NCI-H2196 treated with DMSO at 0.1 percent for 48 hours (cell line): Measurements from ENCODE around the gene BRK1.
A peak's percentile ranks its signal among the peaks of the same experiment; 100 is the strongest.
"Not testable (repeated sequence)": the region's sequence is repeated elsewhere in the genome, so short reads cannot be mapped to it uniquely, and the experiment has no call there.

Source experiments
- DNase-seq: peaks from one replicate; lab custom pipeline; 2025; ENCODE audit not compliant: unreplicated experiment; lab: John Stamatoyannopoulos, UW

Gene BRK1

DNA sequence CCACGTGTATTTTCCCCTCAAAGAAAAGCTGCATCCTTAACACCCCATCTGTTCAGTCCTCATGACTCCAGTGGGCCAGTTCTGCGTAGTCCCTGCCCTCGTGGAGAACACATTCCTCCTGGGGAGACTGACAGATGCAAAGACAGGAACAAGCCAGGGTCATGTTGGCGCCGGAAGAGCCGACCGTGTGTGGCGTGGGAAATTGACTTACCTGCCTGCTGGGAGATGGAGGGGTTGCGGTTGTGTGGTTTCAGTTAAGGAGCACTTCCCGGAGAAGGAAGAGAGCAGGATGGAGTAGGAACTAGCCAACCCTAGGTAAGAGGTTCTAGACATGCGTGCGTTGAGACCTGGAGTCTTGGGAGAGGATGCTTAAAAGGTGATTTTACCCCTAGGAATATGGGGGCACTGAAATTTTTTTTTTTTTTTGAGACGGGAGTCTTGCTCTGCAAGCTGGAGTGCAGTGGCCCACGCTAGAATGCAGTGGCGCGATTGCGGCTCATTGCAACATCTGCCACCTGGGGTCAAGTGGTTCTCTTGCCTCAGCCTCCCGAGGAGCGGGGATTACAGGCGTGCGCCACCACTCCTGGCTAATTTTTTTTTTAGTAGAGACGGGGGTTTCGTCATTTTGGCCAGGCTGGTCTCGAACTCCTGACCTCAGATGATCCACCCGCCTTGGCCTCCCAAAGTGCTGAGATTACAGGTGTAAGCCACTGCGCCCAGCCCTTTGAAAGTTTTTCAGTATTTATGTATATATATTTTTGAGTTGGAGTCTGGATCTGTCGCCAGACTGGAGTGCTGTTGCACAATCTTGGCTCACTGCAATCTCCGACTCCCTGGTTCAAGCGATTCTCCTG lies 27.5 kb downstream of the BRK1 start:
- no peak for DNase-seq

DNA sequence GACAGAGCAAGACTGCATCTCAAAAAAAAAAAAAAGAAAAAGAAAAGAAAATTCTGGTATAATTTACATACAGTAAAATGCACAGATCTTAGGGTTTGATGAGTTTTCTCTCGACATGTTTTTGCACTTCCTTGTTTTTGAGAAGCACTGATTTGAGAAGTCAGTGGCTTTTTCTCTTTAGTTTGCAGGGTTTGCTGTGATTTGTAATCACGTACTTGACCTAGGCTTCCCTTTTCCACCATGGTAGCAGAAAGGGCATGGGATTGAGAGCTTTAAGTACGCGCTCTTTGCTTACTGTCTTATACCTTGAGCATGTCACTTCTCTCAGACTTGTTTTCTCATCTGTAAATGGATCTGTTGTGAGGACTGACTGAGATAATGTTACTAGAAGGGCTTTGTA lies 30.2 kb downstream of the BRK1 start:
- DNase-seq, result no peak

DNA sequence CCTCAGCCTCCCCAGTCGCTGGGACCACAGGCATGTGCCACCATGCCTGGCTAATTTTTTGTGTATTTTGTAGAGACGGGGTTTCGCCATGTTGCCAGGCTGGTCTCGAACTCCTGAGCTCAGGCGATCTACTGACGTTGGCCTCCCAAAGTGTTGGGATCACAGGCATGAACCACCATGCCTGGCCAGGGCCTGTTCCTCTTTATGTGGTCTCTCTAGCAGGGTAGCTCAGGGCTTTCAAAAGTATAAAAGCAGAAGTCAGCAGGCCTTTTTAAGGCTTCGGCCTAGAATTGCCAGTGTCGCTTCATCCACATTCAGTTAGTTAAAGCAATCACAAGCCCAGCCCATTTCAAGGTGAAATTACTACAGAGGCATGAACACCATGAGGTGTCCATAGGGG lies 33.8 kb downstream of the BRK1 start:
- no peak for DNase-seq

DNA sequence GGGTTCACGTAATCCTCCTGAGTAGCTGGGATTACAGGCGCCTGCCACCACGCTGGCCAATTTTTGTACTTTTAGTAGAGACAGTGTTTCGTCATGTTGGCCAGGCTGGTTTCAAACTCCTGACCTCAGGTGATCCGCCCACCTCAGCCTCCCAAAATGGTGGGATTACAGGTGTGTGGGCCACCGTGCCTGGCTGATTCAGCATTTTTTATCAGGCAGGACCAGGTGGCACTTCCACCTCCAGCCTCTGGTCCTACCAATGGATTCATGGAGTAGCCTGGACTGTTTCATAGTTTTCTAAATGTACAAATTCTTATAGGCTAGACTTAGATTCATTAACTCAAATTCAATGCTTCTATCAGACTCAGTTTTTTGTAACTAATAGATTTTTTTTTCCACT lies 35.5 kb downstream of the BRK1 start:
- DNase-seq, result no peak

DNA sequence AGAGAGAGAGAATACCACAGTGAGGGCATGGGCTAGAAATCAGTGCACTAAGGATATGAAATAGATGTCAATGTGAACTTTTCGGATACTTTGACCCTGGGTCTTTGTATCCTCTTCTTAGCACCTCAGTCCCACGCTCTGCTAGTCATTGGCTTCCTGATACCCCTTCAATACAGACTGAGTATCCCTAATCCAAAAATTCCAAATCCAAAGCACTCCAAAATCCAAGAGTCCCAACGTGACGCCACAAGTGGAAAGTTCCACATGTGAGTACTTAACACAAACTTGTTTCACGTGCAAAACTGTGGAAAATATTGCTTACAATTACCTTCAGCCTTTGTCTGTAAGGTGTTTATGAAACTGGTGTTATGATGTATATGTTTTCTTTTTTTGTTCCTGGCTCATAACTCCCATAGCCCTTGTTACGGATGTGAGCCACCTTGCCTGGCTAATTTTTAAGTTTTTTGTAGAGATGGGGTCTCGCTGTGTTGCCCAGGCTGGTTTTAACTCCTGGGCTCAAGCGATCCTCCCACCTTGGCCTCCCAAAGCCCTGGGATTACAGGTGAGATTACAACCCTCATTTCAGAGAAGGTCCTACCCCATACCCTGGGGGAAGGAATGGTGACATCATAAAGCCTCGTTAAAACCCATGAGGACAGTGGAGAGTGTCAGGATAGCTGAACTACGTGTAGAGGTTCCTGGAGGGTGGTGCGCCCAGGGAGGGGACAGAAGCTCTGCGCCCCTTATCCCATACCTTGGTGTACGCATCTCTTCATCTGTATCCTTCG lies 39.1 kb downstream of the BRK1 start:
- no peak for DNase-seq

DNA sequence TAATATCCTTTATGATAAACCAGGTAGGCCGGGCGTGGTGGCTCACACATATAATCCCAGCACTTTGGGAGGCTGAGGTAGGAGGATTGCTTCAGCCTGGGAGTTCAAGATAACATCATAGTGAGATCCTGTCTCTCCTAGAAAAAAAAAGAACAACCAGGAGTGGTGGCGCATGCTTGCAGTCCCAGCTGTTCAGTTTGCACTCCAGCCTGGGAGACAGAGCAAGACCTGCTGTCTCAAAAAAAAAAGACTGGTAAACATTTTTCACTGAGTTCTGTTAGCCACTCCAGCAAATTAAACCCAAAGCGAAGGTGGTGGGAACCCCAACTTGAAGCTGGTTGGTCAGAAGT lies 39.6 kb downstream of the BRK1 start:
- no peak for DNase-seq

DNA sequence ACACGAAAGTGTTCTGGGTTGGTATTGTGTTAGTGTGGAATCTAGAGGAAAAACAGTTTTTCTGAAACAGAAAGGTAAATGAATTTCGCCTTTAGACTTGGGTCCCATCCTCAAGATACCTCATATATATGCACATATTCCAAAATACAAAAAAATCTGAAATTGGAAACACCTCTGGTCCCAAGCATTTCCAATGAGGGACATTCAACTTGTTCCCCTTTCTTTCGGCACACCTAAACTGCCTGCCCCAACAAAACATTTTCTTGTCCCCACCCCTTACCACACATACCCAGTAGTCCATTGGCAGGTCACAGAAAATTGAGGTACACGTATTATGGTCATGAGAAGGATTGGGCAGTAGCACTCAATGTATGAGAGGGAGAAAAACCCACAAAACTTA lies 40.2 kb downstream of the BRK1 start:
- DNase-seq, result no peak

DNA sequence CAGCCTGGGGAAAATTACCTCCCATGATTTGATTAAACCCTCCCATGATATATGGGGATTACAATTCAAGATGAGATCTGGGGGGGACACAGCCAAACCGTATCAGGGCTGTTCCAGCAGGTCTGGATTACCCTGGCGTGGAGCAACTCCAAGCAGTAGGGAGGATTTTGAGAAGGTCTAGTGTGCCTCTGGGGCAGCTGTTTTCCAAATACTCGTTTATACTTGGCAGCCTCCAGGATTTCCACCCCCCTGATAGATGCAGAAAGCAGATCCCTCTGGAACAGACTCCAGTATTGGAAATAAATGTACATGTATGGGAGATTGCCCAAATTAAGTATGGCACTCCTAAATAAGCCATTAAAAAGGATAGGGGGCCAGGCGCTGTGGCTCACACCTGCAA lies 41.6 kb downstream of the BRK1 start:
- DNase-seq, result no peak

DNA sequence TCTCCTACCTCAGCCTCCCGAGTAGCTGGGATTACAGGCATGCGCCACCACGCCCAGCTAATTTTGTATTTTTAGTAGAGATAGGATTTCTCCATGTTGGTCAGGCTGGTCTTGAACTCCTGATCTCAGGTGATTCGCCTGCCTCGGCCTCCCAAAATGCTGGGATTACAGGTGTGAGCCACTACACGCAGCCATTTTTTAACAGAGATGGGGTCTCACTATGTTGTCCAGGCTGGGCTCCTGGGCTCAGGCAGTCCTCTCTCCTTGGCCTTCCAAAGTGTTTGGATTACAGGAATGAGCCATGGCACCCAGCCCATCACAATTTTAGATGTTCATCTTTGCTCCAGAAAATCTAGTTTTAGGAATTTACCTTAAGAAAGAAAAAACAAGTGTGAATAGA lies 43.1 kb downstream of the BRK1 start:
- not testable (repeated sequence) for DNase-seq

DNA sequence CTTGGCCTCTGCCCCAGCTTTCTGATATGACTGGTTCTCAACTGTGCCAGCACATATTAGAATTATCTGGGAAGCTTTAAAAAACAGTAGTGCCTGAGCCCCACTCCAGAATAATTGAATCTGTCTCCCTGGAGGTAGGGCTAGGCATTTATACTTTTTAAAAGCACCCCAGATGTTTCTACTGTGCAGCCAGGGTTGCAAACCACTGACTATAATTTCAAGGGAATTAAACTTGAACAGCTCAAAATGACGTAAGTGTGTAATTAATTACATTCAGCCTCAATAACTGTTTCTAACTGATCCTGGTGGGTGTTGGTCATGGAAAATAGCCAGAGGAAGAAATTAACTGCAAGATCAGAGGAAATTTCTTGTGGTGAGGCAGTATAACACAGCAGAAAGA lies 44.9 kb downstream of the BRK1 start:
- no peak for DNase-seq

DNA sequence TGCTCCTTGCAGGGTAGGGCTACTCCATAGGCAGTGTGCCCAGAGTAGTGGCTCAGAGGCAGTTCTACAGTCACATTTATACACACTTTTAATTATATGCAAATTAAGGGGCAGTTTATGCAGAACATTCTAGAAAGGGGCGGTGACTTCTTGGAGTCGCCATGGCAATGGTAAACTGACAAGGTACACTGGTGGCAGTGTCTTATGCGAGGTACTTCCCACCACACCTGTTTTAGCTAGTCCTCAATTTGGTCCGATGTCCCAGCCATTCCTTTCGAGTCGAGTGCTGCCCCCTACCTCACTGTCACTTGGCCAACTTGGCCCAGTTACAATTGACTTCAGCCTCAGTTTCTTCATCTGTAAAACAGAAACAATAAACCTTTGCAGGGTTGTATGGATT lies 45.5 kb downstream of the BRK1 start:
- no peak for DNase-seq

DNA sequence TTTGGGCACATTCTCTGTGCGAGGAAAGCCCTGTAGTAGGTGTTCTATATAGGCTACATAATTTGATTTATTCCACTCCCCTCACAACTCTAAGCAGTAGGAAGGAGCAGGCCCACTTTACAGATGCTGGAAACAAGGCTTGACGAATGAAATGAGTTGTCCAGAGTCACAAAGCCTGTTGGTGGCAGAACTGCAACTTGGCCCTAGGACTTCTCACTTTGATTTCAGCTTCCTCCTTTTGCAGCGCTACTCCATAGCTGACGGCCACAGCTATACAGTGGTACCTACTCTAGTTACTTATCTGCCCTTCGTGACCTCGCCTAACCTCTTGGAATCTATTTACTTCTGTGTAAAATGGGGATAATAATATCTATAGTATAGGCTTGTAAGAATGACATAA lies 46.7 kb downstream of the BRK1 start:
- DNase-seq, result no peak

DNA sequence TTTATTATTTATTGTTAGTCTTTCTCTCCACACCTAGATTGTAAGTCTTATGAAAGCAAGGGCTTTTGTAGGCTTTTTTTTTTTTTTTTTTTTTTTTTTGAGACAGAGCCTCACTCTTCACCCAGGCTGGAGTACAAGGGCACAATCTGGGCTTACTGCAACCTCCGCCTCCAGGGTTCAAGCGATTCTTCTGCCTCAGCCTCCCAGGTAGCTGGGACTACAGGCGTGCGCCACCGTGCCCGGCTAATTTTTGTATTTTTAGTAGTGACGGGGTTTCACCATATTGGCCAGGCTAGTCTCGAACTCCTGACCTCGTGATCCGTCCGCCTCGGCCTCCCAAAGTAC lies 48.7 kb downstream of the BRK1 start:
- not testable (repeated sequence) for DNase-seq

DNA sequence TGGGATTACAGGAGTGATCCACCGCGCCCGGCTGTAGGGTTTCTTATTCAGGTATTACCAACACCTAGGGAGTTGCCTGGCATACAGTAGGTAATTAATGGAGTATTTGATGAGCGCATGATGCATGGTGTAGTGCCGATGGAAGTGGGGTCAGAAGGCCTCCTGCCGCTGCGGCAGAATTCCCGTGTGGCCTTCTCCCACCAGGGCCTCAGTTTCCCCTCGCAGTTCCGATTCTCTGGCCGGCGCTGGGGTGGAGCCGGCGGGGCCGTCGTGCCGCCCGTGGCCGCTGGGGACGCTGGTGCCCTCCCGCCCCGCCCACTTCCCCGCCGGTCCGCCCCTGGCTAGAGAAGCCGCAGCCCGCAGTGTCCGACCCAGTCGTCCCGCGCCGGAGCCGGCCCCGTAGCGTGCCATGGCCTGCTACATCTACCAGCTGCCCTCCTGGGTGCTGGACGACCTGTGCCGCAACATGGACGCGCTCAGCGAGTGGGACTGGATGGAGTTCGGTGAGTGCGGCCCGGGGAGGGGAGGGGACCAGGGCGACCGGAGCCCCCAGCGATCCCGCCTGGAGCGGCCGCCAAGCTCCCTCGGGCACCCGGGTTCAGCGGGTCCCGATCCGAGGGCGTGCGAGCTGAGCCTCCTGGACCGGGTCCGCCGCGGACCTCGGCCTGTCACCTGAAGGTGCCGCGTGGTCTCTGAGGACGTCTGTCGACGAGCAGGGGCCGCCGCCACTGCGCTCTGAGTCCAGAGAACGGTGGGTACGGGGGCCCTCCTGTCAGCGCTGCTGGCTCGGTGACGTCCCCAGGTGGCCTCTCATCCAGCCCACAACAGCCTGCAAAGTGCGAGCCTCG lies 49.3 kb downstream of the BRK1 start, which contains the start of gene IRAK2:
Gene IRAK2 (plus strand): TSS at position 374 of the 848 bp plus-strand sequence. CDS start 36 bp downstream, at position 410.
- DNase-seq, result peak; percentile 15

DNA sequence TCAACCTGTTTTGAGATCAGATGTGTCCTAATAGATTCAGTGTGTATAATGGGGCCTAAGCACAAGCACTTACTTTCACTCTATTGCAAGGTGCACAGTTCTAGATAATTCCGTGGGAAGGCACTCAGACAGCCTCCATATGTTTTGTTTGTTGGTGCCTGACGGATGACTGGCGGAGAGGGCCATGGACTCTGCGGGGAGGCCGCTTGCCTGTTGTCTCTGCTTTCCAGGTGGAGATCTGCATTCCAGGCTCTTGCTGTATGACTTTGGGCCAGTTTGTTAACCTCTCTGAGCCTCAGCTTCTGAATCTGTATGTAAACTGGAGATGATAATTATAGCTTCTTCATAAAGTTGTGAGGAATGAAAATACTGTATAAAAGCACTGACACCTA lies 50.7 kb downstream of the BRK1 start:
- DNase-seq, result no peak

DNA sequence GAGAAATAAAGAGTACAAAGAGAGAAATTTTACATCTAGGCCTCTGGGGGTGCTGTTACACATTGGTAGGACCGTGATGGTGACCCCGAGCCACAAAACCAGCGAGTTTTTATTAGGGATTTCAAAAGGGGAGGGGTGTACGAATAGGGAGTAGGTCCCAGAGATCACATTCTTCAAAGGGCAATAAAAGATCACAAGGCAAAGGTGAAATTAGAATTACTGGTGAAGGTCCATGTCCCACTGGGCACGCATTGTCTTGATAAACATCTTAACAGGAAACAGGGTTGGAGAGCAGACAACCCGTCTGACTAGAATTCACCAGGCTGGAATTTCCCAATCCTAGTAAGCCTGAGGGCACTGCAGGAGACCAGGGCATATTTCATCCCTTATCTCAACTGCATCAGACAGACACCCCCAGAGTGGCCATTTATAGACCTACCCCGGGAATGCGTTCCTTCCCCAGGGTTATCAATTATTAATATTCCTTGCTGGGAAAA lies 53.6 kb downstream of the BRK1 start:
- DNase-seq, result no peak

DNA sequence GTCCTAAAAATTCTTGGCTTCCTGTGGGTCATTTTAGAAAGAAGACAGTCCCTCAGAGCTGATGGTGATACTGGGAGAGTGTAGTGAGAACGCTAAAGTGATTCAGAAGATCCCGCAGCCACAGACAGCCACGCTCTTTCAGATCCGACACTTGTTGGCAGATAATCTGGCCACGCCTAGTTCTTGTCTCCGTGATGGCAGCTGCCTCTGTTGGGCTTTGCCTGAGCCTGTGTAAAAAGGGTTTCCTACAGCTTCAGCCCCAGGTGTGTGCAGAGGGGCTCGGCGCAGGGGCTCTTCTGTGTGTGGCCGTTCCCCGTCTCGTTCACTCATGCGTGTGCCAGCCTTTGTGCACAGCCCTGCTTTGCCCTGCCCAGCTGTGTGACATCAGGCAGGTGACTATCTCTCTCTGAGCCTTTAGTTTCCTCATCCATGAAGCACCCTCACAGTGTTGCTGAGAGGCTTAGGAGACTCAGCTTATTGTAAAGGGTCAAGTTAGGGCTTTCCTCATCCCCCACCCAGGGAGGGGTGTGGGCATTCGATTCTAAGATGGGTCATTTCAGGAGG lies 55.5 kb downstream of the BRK1 start:
- DNase-seq, result no peak

DNA sequence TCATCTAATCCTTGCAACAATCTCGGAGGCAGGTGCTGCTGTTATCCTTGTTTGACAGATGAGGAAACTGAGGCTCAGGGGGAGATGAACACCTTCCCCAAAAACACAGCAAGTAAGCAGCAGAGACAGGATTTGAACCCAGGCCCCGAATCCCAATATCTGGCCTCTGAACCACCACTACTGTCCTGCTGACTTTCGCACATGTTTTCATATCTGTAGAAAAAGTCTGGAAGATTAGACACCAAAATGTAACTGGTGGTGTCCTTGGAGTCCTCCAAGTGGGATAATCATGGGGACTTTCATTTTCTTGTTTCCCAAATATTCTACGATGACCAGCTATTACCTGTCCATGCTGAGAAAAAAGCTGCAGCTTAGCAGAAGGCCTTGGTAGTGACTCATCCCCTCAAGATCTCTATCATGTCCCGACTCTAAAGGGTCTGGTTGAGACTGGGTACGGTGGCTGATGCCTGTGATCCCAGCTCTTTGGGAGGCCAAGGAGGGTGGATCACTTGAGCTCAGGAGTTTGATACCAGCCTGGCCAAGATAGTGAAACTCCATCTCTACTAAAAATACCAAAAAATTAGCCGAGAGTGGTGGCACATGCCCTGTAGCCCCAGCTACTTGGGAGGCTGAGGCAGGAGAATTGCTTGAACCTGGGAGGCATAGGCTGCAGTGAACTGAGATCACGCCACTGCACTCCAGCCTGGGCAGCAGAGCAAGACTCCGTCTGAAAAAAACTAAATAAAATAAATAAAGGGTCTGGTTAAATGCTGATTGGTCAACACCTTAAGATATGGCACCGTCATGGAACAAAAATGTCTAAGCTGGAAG lies 57.8 kb downstream of the BRK1 start:
- DNase-seq, result no peak

DNA sequence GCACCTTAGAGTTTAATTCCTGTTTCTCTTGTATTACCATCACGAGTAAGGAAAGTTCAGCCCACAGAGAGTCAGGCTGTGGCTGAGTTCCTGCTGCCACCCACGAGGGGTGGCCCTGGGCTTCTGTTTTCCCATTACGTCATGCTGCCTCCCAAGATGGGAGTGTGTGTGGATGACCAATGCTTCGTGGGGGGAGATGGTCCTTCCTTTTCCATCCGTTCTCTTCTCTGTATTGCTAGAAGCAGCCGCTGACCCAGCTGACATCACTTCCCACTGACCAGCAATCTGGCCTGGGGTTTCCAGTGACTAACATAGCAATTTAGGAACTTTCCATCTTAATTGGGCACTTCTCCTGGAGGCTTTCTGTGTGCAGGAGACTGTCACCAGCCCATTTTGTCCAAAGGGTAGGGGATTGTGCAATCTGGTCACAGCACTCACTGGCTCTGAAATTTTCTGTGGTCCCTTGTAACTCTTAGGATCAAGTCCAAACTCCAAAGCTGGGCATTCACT lies 58.5 kb downstream of the BRK1 start:
- DNase-seq, result no peak

DNA sequence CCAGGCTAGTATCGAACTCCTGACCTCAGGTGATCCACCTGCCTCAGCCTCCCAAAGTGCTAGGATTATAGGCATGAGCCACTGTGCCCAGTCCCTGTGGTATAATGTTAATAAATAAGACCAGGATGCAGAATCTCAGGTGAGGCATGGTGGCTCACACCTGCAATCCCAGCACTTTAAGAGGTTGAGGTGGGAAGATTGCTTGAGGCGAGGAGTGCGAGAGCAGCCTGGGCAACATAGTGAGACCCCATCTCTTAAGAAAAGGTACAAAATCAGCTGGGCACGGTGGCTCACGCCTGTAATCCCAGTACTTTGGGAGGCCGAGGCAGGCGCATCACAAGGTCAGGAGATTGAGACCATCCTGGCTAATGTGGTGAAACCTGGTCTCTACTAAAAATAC lies 59.9 kb downstream of the BRK1 start:
- DNase-seq, result not testable (repeated sequence)
